ENCODE measurements around the gene LPAR4.
"Not testable (repeated sequence)": the region's sequence is repeated elsewhere in the genome, so short reads cannot be mapped to it uniquely, and the experiment has no call there.

Gene LPAR4, protein sequence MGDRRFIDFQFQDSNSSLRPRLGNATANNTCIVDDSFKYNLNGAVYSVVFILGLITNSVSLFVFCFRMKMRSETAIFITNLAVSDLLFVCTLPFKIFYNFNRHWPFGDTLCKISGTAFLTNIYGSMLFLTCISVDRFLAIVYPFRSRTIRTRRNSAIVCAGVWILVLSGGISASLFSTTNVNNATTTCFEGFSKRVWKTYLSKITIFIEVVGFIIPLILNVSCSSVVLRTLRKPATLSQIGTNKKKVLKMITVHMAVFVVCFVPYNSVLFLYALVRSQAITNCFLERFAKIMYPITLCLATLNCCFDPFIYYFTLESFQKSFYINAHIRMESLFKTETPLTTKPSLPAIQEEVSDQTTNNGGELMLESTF

DNA sequence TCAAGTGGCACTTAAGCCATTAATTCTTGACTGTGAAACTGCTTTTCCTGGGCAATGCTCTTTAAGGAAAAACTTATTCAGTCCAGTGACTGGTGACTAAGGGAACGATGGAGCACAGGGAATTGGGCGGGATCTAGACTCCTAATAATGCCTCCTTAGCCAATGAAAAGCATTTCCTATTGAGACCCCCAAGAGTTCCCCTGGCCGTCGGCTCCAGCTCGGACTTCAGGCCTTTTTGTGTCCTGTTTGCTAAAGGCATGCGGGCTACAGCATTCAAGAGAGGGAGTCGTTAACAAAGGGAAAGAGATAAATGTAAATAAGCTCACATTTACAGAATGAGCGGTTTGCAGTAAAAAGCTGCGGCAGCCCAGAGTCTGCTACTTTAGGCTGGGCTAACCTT, at the start of gene LPAR4:
Gene LPAR4 (plus strand): TSS at position 232 of the 400 bp plus-strand sequence. CDS start 7,150 bp downstream, outside the sequence.
- DNase-seq: no peak

DNA sequence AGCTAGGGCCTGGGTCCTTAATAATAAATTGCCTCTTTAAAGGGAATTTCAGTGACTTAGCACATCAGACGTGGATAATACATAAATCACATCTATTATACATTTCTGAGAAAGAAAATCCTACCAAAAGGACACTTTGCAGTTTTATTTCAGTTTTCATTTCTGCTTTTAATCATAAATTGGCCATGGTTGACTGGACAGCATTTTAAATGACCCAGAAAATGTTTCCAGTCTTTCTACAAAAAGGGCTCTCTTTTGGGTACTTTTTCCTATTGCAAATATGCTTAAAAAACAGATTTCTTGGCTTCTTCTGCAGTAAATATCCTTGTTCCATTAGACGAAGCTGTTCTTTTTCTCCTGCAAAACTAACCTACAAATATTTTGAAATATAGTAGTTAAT, 41.4 kb upstream of the LPAR4 start:
- no peak for DNase-seq

DNA sequence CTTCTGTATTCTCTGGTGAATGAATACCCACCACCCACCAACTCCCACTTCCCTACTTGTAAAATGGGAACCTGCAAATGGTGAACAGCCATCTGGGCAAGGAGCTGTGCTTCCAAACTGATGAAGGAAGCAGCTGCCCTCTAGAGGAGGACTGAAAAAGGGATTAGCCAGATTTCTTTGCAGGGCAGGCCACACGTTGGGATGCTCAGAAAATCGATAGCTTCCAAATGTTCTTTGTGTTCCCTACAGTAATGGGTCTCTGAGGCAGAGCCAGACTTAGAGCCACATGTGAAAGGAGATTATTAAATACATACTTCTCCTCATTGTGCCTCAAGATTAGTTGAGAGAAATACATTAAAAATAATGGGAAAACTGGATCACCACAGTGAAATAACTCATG, 39.3 kb upstream of the LPAR4 start:
- DNase-seq: no peak

DNA sequence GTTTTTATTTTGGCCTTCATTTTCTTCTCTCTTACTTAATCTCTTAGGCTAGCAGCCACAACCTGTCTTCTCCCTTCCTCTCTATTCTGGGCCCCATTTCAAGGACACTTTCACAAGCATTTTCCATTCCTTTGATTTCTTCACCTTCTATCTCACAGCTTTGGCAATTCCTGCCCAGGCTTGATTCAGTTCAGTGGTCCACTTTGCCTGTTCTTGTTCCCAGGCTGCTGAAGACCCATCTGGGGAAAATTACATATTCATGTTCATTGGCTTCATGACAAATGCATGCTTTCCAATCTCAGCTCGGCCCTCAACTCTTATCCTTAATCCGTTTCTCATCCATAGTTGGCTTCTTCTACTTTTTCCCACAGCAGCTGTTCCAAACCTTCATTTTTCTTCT, 38.7 kb upstream of the LPAR4 start:
- no peak for DNase-seq

DNA sequence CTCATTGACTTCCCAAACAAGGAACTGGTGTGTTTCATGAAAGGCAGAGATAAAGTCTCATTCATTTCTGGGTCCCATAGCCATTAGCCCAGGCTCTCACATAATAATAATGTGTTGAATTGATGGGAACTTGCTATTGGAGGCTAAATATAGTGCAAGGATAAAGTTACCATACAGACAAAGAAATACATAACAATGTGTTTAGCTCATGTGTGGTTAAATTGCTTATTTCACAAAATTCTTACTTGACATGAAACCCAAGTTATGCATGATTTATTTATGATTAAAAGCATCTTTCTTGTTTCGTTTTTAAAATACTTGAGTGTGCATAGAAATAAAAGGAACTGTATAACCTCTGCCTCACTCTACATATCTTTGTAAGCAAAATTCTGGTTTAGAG, 37.3 kb upstream of the LPAR4 start:
- no peak for DNase-seq

DNA sequence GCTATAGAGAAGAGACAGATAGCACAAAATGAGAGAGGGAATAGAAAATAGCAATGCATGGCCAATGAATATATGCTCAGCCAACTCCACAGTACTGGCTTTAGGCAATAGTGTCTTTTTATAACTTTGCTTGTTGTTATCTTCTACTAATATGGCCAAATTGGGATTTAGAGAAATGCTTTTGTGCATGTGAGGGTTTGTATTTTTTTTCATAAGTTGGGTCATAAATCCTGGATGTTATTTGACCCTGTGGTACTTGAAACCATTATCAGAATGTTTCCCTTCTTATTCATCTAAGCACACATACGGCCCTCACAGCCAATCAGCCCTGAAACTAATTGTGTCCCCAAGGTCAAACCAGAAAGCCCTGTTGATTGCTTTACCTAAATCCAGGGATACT, 35.2 kb upstream of the LPAR4 start:
- DNase-seq: no peak

DNA sequence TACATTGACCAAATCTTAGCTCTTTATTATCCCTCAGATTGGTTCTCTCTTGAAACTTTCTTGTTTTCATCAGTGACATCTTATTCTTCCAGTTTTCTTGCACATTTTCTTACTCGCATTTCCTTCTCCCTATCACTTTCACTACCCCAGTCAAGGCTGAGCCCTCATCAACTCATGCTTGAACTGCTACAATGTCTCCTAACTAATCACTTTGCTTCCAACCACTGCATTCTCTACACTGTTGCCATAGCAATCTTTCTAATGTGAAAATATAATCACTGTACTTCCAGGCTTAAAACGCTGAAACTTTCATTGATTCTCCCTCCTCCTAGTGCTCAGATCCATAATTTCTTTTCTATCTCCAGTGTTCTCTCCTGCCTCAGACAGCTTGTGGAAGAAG, 22.2 kb upstream of the LPAR4 start:
- DNase-seq: no peak

DNA sequence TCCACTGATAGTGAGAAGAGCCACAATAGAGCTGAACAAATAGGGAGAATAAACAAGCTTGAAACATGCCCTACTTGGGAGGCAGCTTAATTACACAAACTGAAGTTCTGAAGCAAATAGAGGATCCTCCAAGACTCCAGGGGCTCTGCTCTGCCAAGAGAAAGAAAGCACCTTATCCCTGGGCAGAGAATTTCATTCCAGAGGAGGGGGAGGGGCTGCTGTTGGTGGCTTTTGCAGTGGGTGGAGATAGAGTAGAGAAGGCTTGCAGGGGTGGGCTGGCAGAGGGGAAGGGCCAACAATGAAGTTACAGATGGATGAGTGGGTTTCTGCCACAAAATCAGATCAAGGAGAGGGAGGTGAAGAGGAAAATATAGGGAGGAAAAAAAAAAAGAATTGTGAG, 1.0 kb upstream of the LPAR4 start:
- DNase-seq: no peak

DNA sequence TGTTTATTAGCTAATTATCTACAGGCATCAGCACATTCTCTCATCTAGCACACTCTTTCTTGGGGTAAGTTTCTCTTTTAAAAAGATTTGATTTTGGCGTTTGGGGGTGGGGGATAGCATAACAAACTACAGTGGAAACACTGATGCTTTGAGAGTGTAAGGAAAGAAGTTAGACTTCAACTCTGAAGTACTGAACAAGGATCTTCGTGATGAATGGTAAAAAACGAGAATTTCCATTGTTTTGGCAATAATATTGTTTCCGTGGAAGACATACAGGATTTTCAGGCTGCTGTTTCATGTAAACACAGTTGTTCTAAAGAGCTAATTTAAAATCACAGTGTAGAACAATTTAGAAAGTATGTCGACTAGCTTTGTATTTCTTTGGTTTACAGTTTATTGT, 451 bp downstream of the LPAR4 start:
- no peak for DNase-seq

DNA sequence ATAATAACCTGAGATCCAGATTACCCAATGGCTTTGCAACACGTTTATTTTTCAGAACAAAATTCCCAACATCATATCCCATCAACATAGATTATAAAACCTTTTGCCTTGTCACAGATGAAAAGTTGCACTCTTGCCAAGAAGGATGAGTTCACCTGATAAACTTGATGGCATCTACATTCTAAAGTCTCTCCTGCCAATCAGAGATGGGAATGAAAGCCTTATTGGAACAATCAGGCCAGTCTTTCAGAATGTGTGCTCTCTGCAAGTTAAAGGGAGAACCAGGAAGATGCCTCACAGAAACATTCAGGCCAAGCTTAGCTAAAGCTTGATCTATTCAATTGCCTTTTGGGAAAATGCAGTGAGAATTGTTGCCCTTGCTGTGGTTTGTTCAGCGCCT, 1.3 kb downstream of the LPAR4 start:
- DNase-seq: no peak

DNA sequence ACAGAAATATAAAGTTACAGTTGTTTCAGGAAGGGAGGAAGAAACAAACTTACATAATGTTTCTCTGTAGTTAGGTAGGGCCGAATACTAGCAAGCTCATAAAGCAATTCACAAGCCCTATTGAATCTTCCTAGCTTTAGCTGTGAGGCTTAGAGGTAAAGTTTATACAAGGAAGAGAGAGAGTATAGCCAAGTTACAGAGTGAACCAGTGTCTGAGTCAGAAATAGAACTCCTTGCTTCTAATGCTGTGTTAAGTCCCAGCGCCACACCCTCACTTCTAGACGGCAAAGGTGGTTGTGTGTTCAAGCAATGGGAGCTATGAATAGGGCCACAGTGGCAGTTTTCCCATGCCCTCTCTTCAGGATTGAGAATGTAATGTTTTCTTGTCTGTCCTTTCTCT, 6.1 kb downstream of the LPAR4 start:
- no peak for DNase-seq

DNA sequence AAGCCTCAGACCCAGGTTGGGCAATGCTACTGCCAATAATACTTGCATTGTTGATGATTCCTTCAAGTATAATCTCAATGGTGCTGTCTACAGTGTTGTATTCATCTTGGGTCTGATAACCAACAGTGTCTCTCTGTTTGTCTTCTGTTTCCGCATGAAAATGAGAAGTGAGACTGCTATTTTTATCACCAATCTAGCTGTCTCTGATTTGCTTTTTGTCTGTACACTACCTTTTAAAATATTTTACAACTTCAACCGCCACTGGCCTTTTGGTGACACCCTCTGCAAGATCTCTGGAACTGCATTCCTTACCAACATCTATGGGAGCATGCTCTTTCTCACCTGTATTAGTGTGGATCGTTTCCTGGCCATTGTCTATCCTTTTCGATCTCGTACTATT, 7.4 kb downstream of the LPAR4 start:
- DNase-seq: no peak

DNA sequence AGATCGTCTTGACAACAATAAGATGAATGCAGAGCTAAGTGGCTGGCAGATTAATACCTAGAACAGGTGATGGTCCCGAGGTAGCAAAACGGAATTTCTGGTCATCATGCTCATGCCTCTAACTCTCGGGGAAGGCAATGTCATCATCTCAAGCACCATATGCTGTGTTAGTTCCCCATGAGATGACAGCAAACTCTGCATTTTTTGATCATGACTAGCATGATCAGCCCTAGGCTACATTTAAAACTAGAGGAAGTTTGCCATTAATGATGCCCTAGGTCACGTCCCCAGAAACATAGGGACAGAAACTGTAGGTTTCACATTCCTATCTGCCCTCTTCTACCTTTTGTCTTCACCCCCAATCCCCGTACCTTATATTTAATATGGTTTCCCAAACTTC, 11.6 kb downstream of the LPAR4 start:
- DNase-seq: no peak

DNA sequence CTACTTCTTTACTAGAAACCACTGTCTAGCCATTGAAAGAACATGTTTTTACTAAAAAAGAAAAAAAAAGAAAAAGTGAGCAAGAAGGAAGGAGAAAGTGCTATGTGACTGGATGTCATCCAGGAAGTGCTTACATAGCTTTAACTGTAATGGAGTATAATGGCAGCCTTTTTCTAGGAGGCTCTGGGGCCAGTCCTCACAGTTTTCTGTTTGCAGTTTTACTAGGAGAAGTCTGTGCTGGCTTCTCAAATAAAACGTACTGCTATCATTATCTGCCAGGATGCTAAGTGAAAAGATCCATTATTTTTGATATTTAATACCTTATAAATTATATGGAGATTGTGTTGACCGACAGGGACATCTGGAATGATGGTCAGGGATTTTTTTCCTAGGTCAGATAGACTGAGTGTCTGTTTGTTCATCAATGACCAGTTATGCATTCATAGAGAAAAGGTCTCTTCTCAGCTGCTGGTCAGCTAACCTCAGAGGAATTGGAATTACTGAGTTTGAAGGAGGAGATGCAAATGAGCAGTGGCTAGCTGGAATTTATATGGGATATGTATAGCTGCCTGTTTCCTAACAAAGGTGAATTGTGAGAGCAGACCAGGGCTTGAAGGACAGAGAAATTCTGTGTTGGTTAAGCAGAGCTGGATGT, 21.7 kb downstream of the LPAR4 start:
- no peak for DNase-seq

DNA sequence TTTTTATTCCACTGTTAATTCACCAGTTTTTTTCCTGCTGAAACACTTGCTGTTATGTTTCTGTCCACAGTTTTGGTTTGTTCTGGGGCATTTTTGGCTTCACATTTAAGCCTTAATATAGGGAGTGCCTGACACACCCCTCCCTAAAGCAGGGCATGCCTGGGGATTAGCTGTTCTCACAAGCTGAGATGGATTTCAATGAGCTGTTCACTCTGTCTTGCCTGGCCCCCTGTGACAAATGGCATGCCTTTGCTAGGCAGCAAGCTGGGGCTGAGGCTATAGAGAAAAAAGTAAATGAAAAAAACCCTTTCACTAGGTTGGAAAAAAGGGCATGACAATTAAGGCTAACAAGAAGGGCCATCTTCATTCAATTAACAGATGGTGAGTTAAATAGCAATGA, 22.4 kb downstream of the LPAR4 start:
- DNase-seq: no peak

DNA sequence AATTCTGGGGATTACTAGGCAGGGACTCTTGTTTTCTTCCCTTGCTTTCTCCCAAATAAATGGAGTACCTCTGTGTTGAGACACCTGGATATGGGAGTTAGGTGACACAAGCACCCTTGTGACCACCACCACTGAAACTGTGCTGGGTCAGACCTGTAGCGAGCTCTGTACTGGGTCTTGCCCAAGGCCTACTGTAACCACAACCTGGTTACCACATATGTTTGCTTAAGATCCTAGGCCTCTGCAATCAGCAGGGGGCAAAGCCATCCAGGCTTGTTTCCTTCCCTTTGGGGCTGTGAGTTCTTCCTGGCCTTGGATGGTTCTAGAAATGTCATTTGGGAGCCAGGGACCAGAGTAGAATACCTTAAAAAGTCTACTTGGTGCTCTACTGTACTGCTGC, 49.4 kb downstream of the LPAR4 start:
- DNase-seq: no peak

DNA sequence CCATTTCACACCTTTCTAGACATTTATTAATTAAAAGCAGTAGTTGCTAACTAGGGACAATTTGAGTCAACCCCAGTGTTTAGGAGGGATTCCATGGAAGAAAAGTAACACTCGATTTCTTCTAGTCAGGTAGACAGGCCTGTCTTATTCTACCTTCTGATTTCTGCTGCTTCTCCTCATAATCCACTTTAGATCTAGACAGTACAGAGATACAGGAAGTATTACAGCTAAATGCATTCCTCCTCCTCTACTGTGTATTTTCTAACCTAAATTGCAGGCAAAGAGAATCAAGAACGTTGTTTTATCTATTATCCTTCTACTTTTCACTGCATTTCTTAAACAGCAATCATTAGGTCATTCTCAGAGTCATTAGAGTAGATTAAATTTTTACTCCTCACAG, 52.6 kb downstream of the LPAR4 start:
- DNase-seq: no peak

DNA sequence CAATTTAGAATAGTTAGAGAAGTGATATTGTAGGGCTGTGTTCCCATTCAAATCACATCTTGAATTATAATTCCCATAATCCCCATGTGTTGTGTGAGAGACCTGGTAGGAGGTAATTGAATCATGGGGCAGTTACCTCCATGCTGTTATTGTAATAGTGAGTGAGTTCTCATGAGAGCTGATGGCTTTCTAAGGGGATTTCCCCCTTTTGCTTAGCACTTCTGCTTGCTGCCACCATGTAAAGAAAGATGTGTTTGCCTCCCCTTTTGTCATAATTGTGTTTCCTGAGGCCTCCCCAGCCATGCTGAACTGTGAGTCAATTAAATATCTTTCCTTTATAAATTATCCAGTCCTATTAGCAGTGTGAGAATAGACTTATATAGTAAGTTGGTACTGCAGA, 53.2 kb downstream of the LPAR4 start:
- DNase-seq: no peak

DNA sequence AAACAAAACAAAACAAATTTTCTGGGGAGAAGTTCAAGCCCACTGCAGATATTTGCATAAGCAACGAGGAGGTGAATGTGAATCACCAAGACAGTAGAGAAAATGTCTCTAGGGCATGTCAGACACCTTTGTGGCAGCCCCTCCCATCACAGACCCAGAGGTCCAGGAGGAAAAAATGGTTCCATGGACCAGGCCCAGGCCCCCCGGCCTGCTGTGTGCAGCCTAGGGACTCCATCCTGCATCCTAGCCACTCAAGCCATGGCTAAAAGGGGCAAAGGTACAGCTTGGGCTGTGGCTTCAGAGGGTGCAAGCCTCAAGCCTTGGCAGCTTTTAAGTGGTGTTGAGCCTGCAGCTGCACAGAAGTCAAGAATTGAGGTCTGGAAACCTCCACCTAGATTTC, 54.0 kb downstream of the LPAR4 start:
- no peak for DNase-seq

DNA sequence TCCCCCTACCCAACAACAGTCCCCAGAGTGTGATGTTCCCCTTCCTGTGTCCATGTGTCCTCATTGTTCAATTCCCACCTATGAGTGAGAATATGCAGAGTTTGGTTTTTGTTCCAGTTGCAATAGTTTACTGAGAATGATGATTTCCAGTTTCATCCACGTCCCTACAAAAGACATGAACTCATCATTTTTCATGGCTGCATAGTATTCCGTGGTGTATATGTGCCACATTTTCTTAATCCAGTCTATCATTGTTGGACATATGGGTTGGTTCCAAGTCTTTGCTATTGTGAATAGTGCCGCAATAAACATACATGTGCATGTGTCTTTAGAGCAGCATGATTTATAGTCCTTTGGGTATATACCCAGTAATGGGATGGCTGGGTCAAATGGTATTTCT, 55.0 kb downstream of the LPAR4 start:
- not testable (repeated sequence) for DNase-seq

Data from activated T-cell treated with anti-CD3 and anti-CD28 coated beads, Interleukin-2, amount 50 U/mL, for 48 hours (primary cell).